ENCODE measurements around the gene TOM1L1.

- TF ChIP-seq CTCF (IDR thresholded peaks at IDR 0.05) = no peak
- no peak for TF ChIP-seq POLR2AphosphoS5 (IDR thresholded peaks at IDR 0.05)
- no peak for TF ChIP-seq POLR2A (IDR thresholded peaks at IDR 0.05)
Observed at GRCh38 chr17:55004484-55004883, 103.8 kb downstream of the TOM1L1 start.

Measured in transverse colon (tissue), 4 donors.